Left renal pelvis (tissue), 4 donors: ENCODE data around the gene PROB1. TPM values are rescaled to one million over a fixed set of nuclear protein-coding genes. Genes with fewer than 3 reads are reported as not detected.
"Not testable (repeated sequence)": the region's sequence is repeated elsewhere in the genome, so short reads cannot be mapped to it uniquely, and the experiment has no call there.

Experiments
- DNase-seq, 4 donors: peaks; one replicate each; pipeline ENCODE4 v3.0.0-alpha.2; 2013; ENCODE audit warnings: low read depth in 4 of 4, low spot score in 3 of 4
- polyA plus RNA-seq, 4 donors: library from polyadenylated mRNA; unstranded; fragments of 120-200 nt; gene quantifications; one replicate each; pipeline ENCODE4 v1.2.1, GENCODE V29; 2013; ENCODE audit not compliant: insufficient read length in 4 of 4

PROB1 gene, protein sequence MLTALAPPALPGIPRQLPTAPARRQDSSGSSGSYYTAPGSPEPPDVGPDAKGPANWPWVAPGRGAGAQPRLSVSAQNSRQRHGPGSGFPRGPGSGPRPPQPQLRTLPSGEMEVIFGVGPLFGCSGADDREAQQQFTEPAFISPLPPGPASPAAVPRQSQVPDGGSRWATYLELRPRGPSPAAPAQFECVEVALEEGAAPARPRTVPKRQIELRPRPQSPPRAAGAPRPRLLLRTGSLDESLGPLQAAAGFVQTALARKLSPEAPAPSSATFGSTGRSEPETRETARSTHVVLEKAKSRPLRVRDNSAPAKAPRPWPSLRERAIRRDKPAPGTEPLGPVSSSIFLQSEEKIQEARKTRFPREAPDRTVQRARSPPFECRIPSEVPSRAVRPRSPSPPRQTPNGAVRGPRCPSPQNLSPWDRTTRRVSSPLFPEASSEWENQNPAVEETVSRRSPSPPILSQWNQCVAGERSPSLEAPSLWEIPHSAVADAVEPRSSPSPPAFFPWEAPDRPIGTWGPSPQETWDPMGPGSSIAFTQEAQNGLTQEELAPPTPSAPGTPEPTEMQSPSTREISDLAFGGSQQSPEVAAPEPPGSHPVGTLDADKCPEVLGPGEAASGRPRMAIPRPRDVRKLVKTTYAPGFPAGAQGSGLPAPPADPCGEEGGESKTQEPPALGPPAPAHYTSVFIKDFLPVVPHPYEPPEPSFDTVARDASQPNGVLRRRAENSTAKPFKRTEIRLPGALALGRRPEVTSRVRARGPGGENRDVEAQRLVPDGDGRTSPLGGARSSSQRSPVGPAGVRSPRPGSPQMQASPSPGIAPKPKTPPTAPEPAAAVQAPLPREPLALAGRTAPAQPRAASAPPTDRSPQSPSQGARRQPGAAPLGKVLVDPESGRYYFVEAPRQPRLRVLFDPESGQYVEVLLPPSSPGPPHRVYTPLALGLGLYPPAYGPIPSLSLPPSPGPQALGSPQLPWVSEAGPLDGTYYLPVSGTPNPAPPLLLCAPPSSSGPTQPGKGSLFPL
- polyA plus RNA-seq: 1 to 10 TPM in 3 of 4 donors, under 1 TPM in 1; 0.56 to 2.8 (median 2.1) TPM

GRCh38 chr5:139394654-139395566 lies at the start of gene PROB1:
TSS of gene PROB1 (minus strand) at chr5:139395104. CDS start at chr5:139395081, 23 bp downstream.
- no peak for DNase-seq

DNA sequence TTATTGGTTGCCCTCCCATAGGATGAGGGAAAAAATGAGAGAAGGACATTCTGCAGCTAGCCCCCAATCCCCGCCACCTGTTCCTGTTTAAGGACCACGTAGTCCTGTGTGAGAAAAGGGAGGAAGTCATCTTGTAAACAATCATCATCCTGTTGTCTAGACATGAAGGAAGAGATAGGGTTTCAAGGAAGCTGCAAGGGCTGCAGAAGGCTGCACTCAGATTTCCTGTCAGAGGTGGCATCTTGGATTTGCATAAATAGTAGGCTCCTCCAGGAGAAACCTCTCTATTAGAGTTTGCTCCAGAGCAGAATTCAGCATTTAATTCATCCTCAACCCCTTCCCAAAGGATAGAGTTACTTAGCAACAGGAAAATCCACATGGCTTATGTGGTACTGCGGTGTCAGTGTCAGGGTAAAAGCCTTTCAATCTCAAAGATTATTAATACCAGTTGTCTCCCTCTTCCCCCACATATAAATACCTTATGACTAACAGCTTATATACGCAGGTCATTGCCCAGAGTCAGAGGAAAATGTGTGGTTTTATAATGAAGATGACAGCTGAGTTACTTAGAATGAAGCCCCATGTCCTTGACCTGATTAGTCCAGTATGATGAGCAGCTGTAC lies 49.0 kb upstream of the PROB1 start:
- DNase-seq: no peak

DNA sequence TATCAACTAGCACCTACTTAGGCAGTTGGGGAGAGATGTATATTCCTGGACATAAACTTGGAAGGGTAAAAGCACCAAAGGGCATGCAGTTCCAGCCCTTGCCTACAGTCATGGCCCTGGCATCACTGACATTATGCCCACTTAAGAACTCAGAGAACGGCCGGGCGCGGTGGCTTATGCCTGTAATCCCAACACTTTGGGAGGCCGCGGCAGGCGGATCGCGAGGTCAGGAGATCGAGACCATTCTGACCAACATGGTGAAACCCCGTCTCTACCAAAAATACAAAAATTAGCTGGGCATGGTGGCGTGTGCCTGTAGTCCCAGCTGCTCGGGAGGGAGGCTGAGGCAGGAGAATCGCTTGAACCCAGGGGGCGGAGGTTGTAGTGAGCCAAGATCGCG lies 45.5 kb upstream of the PROB1 start:
- not testable (repeated sequence) for DNase-seq

- DNase-seq: peak; percentile 81 to 89 (median 86)
Measured at GRCh38 chr5:139439013-139439903, 44.4 kb upstream of the PROB1 start, which contains the start of gene DNAJC18. TSS of gene DNAJC18 (minus strand) at chr5:139439525. CDS start at chr5:139439445, 80 bp downstream.

GRCh38 chr5:139438707-139439012 lies 43.8 kb upstream of the PROB1 start:
- DNase-seq: no peak

- no peak for DNase-seq
Measured at GRCh38 chr5:139435676-139436075, 40.8 kb upstream of the PROB1 start.

DNA sequence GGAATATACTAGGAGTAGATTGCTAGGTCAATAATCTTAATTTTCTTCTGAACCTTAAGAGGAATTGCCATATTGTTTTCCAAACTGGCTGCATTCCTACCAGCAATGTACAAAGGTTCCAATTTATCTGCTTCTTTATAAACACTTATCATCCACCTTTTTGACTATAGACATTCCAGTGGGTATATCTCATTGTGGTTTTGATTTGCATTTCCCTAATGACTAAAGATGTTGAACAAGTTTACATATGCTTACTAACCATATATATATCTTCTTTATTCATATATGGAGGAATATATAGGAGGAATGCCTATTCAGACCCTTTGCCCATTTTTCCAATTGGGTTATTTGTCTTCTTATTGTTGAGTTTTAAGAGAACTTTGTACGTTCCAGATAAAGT lies 36.8 kb upstream of the PROB1 start:
- DNase-seq: no peak

GRCh38 chr5:139430015-139430414 lies 35.1 kb upstream of the PROB1 start:
- no peak for DNase-seq

- no peak for DNase-seq
Measured at GRCh38 chr5:139426203-139426885, 31.4 kb upstream of the PROB1 start.

DNA sequence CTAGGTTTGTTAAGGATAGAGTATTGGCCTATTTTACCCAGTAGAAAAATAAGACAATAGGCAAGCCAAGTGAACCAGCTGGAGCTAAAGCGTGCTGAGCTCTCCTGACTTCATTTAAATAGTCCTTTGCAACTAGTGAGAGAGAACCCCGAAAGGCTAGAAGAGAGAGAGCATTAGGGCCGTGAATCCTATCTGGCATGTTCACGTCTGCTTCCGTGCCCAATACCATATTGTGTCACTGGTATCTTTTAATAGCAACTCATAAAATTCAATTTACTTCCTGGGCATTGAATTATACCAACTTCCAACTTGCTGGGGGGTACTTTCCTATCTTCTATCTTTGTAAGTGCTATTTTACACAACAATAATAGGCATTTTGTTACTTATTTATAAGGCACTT lies 30.6 kb upstream of the PROB1 start:
- no peak for DNase-seq

GRCh38 chr5:139422307-139422893 lies 27.5 kb upstream of the PROB1 start:
- DNase-seq: peak in 1 of 4 donors; percentile 42

DNA sequence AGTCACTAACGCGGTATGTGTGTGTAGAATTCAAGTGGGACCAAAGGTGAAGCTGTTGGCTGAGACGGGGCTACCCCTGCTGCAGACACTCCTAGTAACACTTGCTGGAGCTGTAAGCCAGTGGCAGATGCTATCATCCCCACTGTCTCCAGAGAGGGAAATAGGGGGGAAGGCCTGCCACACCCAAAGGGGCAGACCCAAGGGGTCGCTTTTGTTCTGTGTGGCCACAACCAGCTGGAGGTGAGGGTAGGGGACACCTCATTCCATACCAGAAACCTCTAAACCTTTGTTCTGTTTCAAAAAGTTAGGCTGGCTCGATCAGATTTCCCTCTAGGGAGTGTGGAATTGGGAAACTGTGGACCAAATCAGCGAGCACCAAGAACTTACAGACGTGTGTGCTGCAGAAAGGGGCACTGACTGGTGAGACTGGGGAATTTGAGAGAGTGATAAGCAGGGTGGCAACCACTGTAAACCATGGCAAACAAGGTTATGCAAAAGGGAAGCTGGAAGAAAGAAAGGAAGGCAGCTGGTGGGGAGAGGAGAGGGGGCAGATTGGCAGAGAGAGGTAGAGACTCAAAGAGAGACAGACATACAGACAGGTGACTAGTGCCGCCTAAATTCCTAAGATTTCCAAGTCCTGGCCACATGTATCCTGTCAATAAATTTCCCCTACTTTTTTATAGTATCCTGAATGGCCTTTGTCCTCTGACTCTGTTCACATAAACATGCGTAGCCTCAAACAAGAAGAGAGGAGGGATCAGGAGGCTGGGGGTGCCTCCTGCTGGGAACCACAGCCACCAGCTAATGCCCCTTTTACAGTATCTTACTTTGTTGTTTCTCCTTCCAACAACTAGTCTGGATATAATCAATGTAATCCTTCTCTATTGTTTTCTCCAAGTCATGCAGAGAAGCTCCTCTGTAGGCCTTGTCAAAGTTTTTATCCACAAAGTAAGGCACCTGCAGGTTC lies 24.6 kb upstream of the PROB1 start:
- DNase-seq: no peak

- DNase-seq: no peak
Measured at GRCh38 chr5:139418793-139419192, 23.9 kb upstream of the PROB1 start.

DNA sequence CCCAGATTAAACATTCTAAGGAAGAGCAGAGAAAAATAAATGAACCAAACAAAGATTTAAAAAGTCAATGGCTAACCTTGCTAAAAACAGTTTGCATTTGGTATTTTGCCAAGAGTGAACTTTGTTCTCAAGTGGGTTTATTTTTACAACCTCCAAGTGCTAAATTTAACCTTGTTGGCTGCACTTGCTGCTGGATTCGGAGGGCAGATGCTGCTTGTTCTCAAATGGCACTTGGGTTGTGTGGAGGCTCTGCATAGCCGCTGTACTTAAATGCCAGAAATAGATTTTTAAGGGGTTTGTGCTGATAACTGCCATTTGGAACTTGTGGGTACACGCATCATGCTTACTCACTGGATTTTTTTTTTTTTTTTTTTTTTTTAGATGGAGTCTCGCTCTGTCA lies 22.3 kb upstream of the PROB1 start:
- no peak for DNase-seq

DNA sequence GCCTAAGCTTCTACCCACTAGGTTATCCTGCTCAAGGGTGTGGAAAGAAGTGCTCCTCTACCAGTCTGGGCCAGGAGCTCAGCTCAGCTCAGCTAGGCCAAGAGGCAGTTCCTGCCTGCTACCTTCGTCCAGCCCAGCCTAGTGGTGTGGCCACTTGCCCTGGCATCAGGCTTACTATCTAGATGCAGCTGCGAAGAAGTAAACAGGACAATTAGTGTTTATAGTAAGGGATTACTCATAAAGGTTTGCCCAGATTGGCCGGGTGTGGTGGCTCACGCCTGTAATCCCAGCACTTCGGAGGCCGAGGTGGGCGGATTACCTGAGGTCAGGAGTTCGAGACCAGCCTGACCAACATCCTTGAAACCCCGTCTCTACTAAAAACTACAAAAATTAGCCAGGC lies 21.7 kb upstream of the PROB1 start:
- no peak for DNase-seq

DNA sequence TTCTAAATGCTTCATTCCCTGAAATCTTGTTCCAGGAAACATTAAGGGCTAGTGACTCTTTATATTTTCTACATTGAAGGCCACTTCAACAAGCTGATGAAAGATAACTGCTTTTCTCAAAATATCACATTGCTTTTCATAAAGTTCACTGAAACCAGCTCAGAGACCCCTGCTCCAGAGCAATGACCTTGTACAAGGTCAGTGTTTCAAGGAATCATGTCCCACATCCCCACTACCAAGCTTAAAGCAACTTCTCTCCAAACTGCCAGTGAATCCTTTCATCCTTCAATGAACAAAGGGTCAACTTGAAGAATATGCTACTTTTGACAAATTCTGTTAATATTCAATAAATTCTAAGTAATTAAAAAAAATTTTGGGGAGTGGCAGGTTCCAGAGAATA lies 21.0 kb upstream of the PROB1 start:
- DNase-seq: no peak
